B cell (primary cell): Measurements from ENCODE around the gene CD209.
"Not testable (repeated sequence)": the region's sequence is repeated elsewhere in the genome, so short reads cannot be mapped to it uniquely, and the experiment has no call there.

ENCODE experiments used
- CTCF ChIP-seq: fragments of 200-600 bp; IDR thresholded peaks from one replicate; pipeline ENCODE4 v1.8.0; 2022; ENCODE audit warnings: antibody characterized with exemption, mild to moderate bottlenecking
- EZH2 ChIP-seq: IDR thresholded peaks from 2 replicates; pipeline ENCODE4 v1.6.1; 2012; ENCODE audit warnings: borderline replicate concordance, low read depth, mild to moderate bottlenecking, moderate library complexity, low read length; ENCODE audit not compliant: insufficient read depth, poor library complexity, severe bottlenecking

DNA sequence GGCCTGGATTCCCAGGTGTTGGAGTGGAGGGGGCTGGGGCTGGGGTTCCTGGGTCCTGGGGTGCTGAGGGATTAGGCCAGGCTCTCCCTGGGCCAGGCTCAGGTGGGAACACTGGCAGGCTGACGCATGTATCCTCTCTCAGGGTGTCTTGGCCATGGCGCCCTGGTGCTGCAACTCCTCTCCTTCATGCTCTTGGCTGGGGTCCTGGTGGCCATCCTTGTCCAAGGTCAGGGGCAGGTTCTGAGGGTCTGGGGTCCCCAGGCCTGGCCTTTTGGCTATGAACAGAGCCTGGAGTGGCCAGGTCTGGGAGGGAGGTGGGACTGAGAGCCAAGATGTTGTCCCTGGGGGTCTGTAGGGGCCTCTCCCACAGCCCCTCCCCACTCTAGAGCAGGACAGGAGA is 17.7 kb upstream of the CD209 start:
- not testable (repeated sequence) for TF ChIP-seq CTCF, EZH2
